H1 (cell line): Measurements from ENCODE around the gene KPNA6. TPM values are rescaled to one million over a fixed set of nuclear protein-coding genes. Genes with fewer than 3 reads are reported as not detected.

ENCODE experiments used
- CTCF ChIA-PET: fragments of 300-600 bp; sonication (Branson Sonifier 250); formaldehyde crosslinking; loops from one replicate; lab custom pipeline; 2021; ENCODE audit not compliant: partially characterized antibody; lab: Charles Lee
- POLR2A ChIA-PET: fragments of 300-600 bp; sonication (Branson Sonifier 250); formaldehyde crosslinking; loops from one replicate; lab custom pipeline; 2021; ENCODE audit warnings: inconsistent platforms; ENCODE audit not compliant: partially characterized antibody; lab: Charles Lee
- DNase-seq, 2 experiments: peaks; one replicate each; pipeline versions ENCODE4 v3.0.0 to v3.0.0-alpha.2; 2010 to 2022; ENCODE audit warnings: low spot score in 2 of 2, low read depth in 1 of 2, mixed read lengths in 1 of 2
- FAIRE-seq: peaks from 2 replicates; lab custom pipeline; 2011; peaks lifted over from hg19 to GRCh38; lab: Jason Lieb, UNC
- H2AFZ ChIP-seq: 2 replicates; pipeline ENCODE4 v1.8.1; 2012; ENCODE audit warnings: low read length, inconsistent platforms
- H2AK5ac ChIP-seq: 2 replicates; pipeline ENCODE4 v1.6.1; 2013; ENCODE audit warnings: low read depth, low read length
- H2BK120ac ChIP-seq: replicated peaks from 2 replicates; pipeline ENCODE3; 2013; ENCODE audit warnings: low read depth, low read length, inconsistent platforms
- H2BK12ac ChIP-seq: 2 replicates; pipeline ENCODE4 v1.6.1; 2013; ENCODE audit warnings: low read depth, low read length
- H2BK15ac ChIP-seq: 2 replicates; pipeline ENCODE4 v1.6.1; 2013; ENCODE audit warnings: low read length
- H2BK20ac ChIP-seq: 2 replicates; pipeline ENCODE4 v1.6.1; 2013; ENCODE audit warnings: low read length
- H2BK5ac ChIP-seq: 2 replicates; pipeline ENCODE4 v1.6.1; 2013; ENCODE audit warnings: low read depth, low read length
- H3K14ac ChIP-seq: 2 replicates; pipeline ENCODE4 v1.6.1; 2013; ENCODE audit warnings: inconsistent platforms; ENCODE audit not compliant: insufficient read length
- H3K18ac ChIP-seq: 2 replicates; pipeline ENCODE4 v1.6.1; 2013; ENCODE audit warnings: low read length; ENCODE audit errors: extremely low read depth
- H3K23ac ChIP-seq: 2 replicates; pipeline ENCODE4 v1.6.1; 2013; ENCODE audit warnings: inconsistent platforms; ENCODE audit not compliant: insufficient read length
- H3K23me2 ChIP-seq: 2 replicates; pipeline ENCODE4 v1.6.1; 2013; ENCODE audit warnings: low read depth, low read length
- H3K27ac ChIP-seq: 2 replicates; pipeline ENCODE4 v1.6.1; 2011; ENCODE audit warnings: low read depth, low read length, inconsistent platforms
- H3K27me3 ChIP-seq, 4 experiments: replicated peaks in 1 of 4; 1 replicate in 1 of 4; 2 replicates in 3 of 4; pipeline versions ENCODE4 v1.6.1 to v1.8.1; 2011 to 2013; ENCODE audit warnings: low read length in 3 of 4, mild to moderate bottlenecking in 3 of 4, inconsistent platforms in 2 of 4, mixed read lengths in 2 of 4, moderate library complexity in 1 of 4; ENCODE audit not compliant: control insufficient read depth in 3 of 4, insufficient read depth in 3 of 4; ENCODE audit errors: extremely low read depth in 1 of 4
- H3K36me3 ChIP-seq, 4 experiments: 2 replicates each; pipeline versions ENCODE4 v1.6.1 to v1.8.1; 2011 to 2013; ENCODE audit warnings: mild to moderate bottlenecking in 4 of 4, low read length in 3 of 4, moderate library complexity in 2 of 4, control low read depth in 1 of 4, inconsistent platforms in 1 of 4; ENCODE audit not compliant: insufficient read depth in 4 of 4, control insufficient read depth in 2 of 4
- H3K4ac ChIP-seq: replicated peaks from 2 replicates; pipeline ENCODE3; 2013; ENCODE audit warnings: low read length, low read depth, mixed read lengths, inconsistent platforms; ENCODE audit not compliant: insufficient read length
- H3K4me1 ChIP-seq, 4 experiments: replicated peaks in 1 of 4; 1 replicate in 1 of 4; 2 replicates in 3 of 4; pipeline versions ENCODE4 v1.6.1 to v1.8.1; 2011 to 2013; ENCODE audit warnings: low read length in 3 of 4, inconsistent platforms in 2 of 4, mixed read lengths in 1 of 4; ENCODE audit not compliant: insufficient read depth in 4 of 4, control insufficient read depth in 3 of 4
- H3K4me2 ChIP-seq, 2 experiments: 2 replicates each; pipeline versions ENCODE4 v1.6.1 to v1.8.1; 2011 to 2013; ENCODE audit warnings: low read depth in 2 of 2, low read length in 2 of 2, control low read depth in 1 of 2, inconsistent platforms in 1 of 2, mild to moderate bottlenecking in 1 of 2; ENCODE audit not compliant: insufficient read depth in 1 of 2
- H3K4me3 ChIP-seq, 4 experiments: fragments of 200-600, 300-600 bp in 1 of 4; sonication (generic), shearing (Covaris generic), sonication (Bioruptor Twin) in 1 of 4; 2 replicates each; pipeline versions ENCODE4 v1.5.1 to v1.8.1; 2011 to 2016; ENCODE audit warnings: low read length in 4 of 4, low read depth in 3 of 4, control low read depth in 2 of 4, inconsistent platforms in 2 of 4, mild to moderate bottlenecking in 2 of 4, mixed read lengths in 1 of 4, moderate library complexity in 1 of 4; ENCODE audit not compliant: insufficient read depth in 2 of 4; ENCODE audit errors: extremely low read depth in 1 of 4
- H3K56ac ChIP-seq: replicated peaks from 2 replicates; pipeline ENCODE3; 2013; ENCODE audit warnings: low read depth, mild to moderate bottlenecking, mixed read lengths, low read length, inconsistent platforms; ENCODE audit not compliant: insufficient read length
- H3K79me1 ChIP-seq: 2 replicates; pipeline ENCODE4 v1.6.1; 2013; ENCODE audit warnings: low read depth, low read length, control low read depth
- H3K79me2 ChIP-seq, 2 experiments: 2 replicates each; pipeline versions ENCODE4 v1.6.1 to v1.8.1; 2012 to 2013; ENCODE audit warnings: low read length in 2 of 2, mild to moderate bottlenecking in 2 of 2, inconsistent platforms in 1 of 2; ENCODE audit not compliant: insufficient read depth in 2 of 2, control insufficient read depth in 1 of 2
- H3K9ac ChIP-seq, 4 experiments: replicated peaks in 1 of 4; 1 replicate in 1 of 4; 2 replicates in 3 of 4; pipeline versions ENCODE4 v1.6.1 to v1.8.1; 2011 to 2013; ENCODE audit warnings: low read depth in 3 of 4, low read length in 3 of 4, control low read depth in 2 of 4, mild to moderate bottlenecking in 2 of 4, moderate library complexity in 2 of 4, inconsistent platforms in 1 of 4; ENCODE audit errors: extremely low read depth in 1 of 4
- H3K9me3 ChIP-seq, 2 experiments: 2 replicates each; pipeline versions ENCODE4 v1.6.1 to v1.8.1; 2012 to 2013; ENCODE audit warnings: mild to moderate bottlenecking in 2 of 2, moderate library complexity in 2 of 2, control low read depth in 1 of 2, inconsistent platforms in 1 of 2, low read depth in 1 of 2, low read length in 1 of 2, mixed read lengths in 1 of 2; ENCODE audit not compliant: insufficient read depth in 2 of 2
- H4K20me1 ChIP-seq, 2 experiments: replicated peaks in 1 of 2; 2 replicates each; pipeline versions ENCODE3 to v1.8.1; 2011 to 2013; ENCODE audit warnings: inconsistent platforms in 2 of 2, low read length in 2 of 2, mild to moderate bottlenecking in 1 of 2; ENCODE audit not compliant: insufficient read depth in 2 of 2, control insufficient read depth in 1 of 2
- H4K5ac ChIP-seq: 2 replicates; pipeline ENCODE4 v1.6.1; 2013; ENCODE audit warnings: low read length, low read depth, mixed read lengths, inconsistent platforms; ENCODE audit not compliant: insufficient read length
- H4K8ac ChIP-seq: 2 replicates; pipeline ENCODE4 v1.8.0; 2013; ENCODE audit warnings: mild to moderate bottlenecking, moderate library complexity, low read length, inconsistent platforms; ENCODE audit not compliant: insufficient read depth; ENCODE audit errors: extremely low read depth
- H4K91ac ChIP-seq: replicated peaks from 2 replicates; pipeline ENCODE3; 2013; ENCODE audit warnings: low read length, mixed read lengths, inconsistent platforms; ENCODE audit not compliant: insufficient read length
- EZH2 ChIP-seq: fragments of 200-600 bp; sonication (generic); IDR thresholded peaks from 2 replicates; pipeline ENCODE4 v1.7.1; 2012; ENCODE audit warnings: low read depth, mild to moderate bottlenecking, moderate library complexity, low read length, inconsistent platforms; ENCODE audit not compliant: severe bottlenecking
- MAFK ChIP-seq: IDR thresholded peaks from 2 replicates; pipeline ENCODE4 v1.6.1; 2012; ENCODE audit warnings: low read depth, mild to moderate bottlenecking, improper control_type of control experiment, low read length
- POLR2A ChIP-seq, 2 experiments: IDR thresholded peaks; 1 replicate in 1 of 2; 2 replicates in 1 of 2; pipeline ENCODE4 v1.6.1; 2011; ENCODE audit warnings: low read depth in 2 of 2, low read length in 2 of 2, mild to moderate bottlenecking in 2 of 2; ENCODE audit errors: control extremely low read depth in 1 of 2
- YY1 ChIP-seq: IDR thresholded peaks from 2 replicates; pipeline ENCODE4 v1.6.1; 2011; ENCODE audit warnings: low read depth, mild to moderate bottlenecking, low read length
- WGBS, 2 experiments: shearing (Covaris generic) in 1 of 2; methylation state at CpG; one replicate each; pipeline versions ENCODE4 v1.1.6 to v1.1.7; 2013 to 2015; ENCODE audit warnings: low lambda C conversion rate in 2 of 2, mixed read lengths in 2 of 2, inconsistent platforms in 1 of 2, low coverage in 1 of 2, missing lambda C conversion rate in 1 of 2; ENCODE audit not compliant: insufficient replicate concordance in 2 of 2, insufficient coverage in 1 of 2, insufficient read length in 1 of 2; ENCODE audit errors: extremely low coverage in 1 of 2, missing lambda C conversion rate in 1 of 2; 5-methylcytosine and 5-hydroxymethylcytosine counted together
- polyA plus RNA-seq, 7 experiments: library from polyadenylated mRNA; depleted of rRNA in 3 of 7; stranded (reverse) in 5 of 7; unstranded in 2 of 7; fragments of >200 nt in 5 of 7; fragments of 200-250 nt in 2 of 7; gene quantifications; 1 replicate in 5 of 7; 2 replicates in 1 of 7; 4 replicates in 1 of 7; pipeline versions ENCODE4 v1.2.1 to v1.2.3, GENCODE V29; 2011 to 2013; ENCODE audit warnings: missing spikeins in 2 of 7, mixed read lengths in 2 of 7
- total RNA-seq: library from RNA; stranded (reverse); fragmentation: NEBNext Ultra II Directional; extraction: Animal tissue kit (Norgen Biotek cat#: 25700); gene quantifications from 2 replicates; pipeline ENCODE4 v1.2.1, GENCODE V29; 2021

The KPNA6 gene
- total and polyA plus RNA-seq, 2 of the 8 experiments (the other 6 are each of a cell fraction or from before 2014, with no cell fraction given), result 24.2 to 120 TPM

- H3K23ac ChIP-seq, result no peak overlapping the region
- H4K5ac ChIP-seq, result no peak overlapping the region
- H2BK5ac ChIP-seq, result no peak overlapping the region
- no peak overlapping the region for H3K56ac ChIP-seq
- TF ChIP-seq MAFK (peak; percentile 66), POLR2A (IDR thresholded peaks at IDR 0.05; ENCODE audit: control extremely low read depth in 1 of 2, low read depth in 2 of 2, low read length in 2 of 2) (0 out of 3 replicates have a peak, but pooled peaks of 1 of the 2 experiments have one; percentile 16), YY1 (no peak), EZH2 (no peak)
- peaks cover 9% of the 10 kb centered on the region; the same call in 1 of the 2 replicates for H3K23me2 ChIP-seq
- peaks cover 1% of the 10 kb centered on the region in 2 experiments for H4K20me1 ChIP-seq
- no peak overlapping the region for H3K14ac ChIP-seq
- no peak overlapping the region for H3K4me3 ChIP-seq
- H3K4ac ChIP-seq, result no peak overlapping the region
- peak overlapping the region in 1 of 2 experiments; percentile 3; a peak in 1 of 4 replicates for H3K4me2 ChIP-seq
- DNase-seq (no peak), FAIRE-seq (no peak)
- 91% methylated on average over 5 of the region's 5 CpGs; no CpG with 5 or more reads in 1 of the 2 experiments for WGBS, 2 experiments
- ChIA-PET POLR2A (interaction anchor here (0.8 to 1.2 kb wide), 2 partner anchors 13 to 21 kb away, joined by 3 read pairs; no protein-coding TSS in a partner anchor), CTCF (no interaction called here)
- H3K4me1 ChIP-seq, result peaks cover 0 to 16% (median 7%) of the 10 kb centered on the region in 4 experiments; a peak in 6 of 7 replicates
- no peak overlapping the region for H2AK5ac ChIP-seq
- H2BK15ac ChIP-seq, result 0 out of 2 replicates have a peak overlapping the region, but pooled peaks have one; percentile 12
- peaks cover 3 to 5% of the 10 kb centered on the region in 2 experiments for H3K79me2 ChIP-seq
- no peak overlapping the region for H3K27ac ChIP-seq
- no peaks in the 10 kb centered on the region for H3K9me3 ChIP-seq
- no peak overlapping the region for H2AFZ ChIP-seq
- no peak overlapping the region; a peak in 1 of 7 replicates for H3K9ac ChIP-seq
- H2BK20ac ChIP-seq, result no peak overlapping the region
- no peaks in the 10 kb centered on the region for H3K27me3 ChIP-seq
- H3K79me1 ChIP-seq, result peaks cover 2% of the 10 kb centered on the region; the same call in 1 of the 2 replicates
- H2BK12ac ChIP-seq, result peak overlapping the region; percentile 42; the same call in 1 of the 2 replicates
- H3K18ac ChIP-seq, result no peak overlapping the region
- no peak overlapping the region for H2BK120ac ChIP-seq
- H3K36me3 ChIP-seq, result no peaks in the 10 kb centered on the region
- H4K8ac ChIP-seq, result no peak overlapping the region
- H4K91ac ChIP-seq, result no peak overlapping the region
These were observed 38.8 kb upstream of the KPNA6 start for GRCh38 chr1:32068957-32069588.
